HepG2 (cell line): Measurements from ENCODE around the gene GRID1.

Source experiments
- ATF1 ChIP-seq: IDR thresholded peaks from 2 replicates; pipeline ENCODE4 v1.6.1; 2016; ENCODE audit warnings: mild to moderate bottlenecking, control low read depth
- ZNF138 ChIP-seq: sonication (generic); formaldehyde crosslinking; IDR thresholded peaks from 2 replicates; pipeline ENCODE4 v1.5.0; 2020; ENCODE audit warnings: mild to moderate bottlenecking, low read depth, missing genetic modification reagents

- TF ChIP-seq ZNF138 (no peak), ATF1 (CRISPR knock-in tag) (no peak)
These were observed 282.9 kb downstream of the GRID1 start for GRCh38 chr10:86083664-86084175.
